Upper lobe of left lung (tissue), 4 donors: Measurements from ENCODE around the gene DDAH1.

Source experiments
- CTCF ChIP-seq, 6 experiments: fragments of 450-650 bp in 4 of 6; fragments of 200-600 bp in 2 of 6; sonication (generic) in 2 of 6; IDR thresholded peaks; one replicate each; pipeline ENCODE4 v1.5.1; 2016 to 2019; ENCODE audit warnings: antibody characterized with exemption in 6 of 6
- EP300 ChIP-seq, 4 donors: sonication (generic); formaldehyde crosslinking; IDR thresholded peaks; one replicate each; pipeline ENCODE4 v1.5.1; 2017; ENCODE audit warnings: antibody characterized with exemption in 4 of 4, control low read depth in 2 of 4
- POLR2A ChIP-seq, 4 donors: fragments of 450-650 bp; IDR thresholded peaks; one replicate each; pipeline ENCODE4 v1.5.1; 2016 to 2017; ENCODE audit warnings: antibody characterized with exemption in 4 of 4, mild to moderate bottlenecking in 2 of 4
- POLR2AphosphoS5 ChIP-seq, 2 donors: sonication (generic); formaldehyde crosslinking; IDR thresholded peaks; one replicate each; pipeline ENCODE4 v1.5.1; 2017; ENCODE audit warnings: antibody characterized with exemption in 2 of 2

GRCh38 chr1:85467036-85467435, 2.1 kb upstream of the DDAH1 start:
- TF ChIP-seq POLR2A (IDR thresholded peaks at IDR 0.05) (no peak), CTCF (IDR thresholded peaks at IDR 0.05) (no peak), POLR2AphosphoS5 (IDR thresholded peaks at IDR 0.05) (no peak), EP300 (IDR thresholded peaks at IDR 0.05) (no peak)
